Left ventricle myocardium inferior (tissue), 1 donor: ENCODE results near the gene C3orf70. TPM values are rescaled to one million over a fixed set of nuclear protein-coding genes. Genes with fewer than 3 reads are reported as not detected.

Source experiments
- DNase-seq: peaks from one replicate; pipeline ENCODE4 v3.0.0-alpha.2; 2020
- H3K27ac ChIP-seq: fragments of 200-600 bp; replicated peaks from 2 replicates; pipeline ENCODE4 v1.8.0; 2021
- H3K27me3 ChIP-seq: fragments of 200-600 bp; 2 replicates; pipeline ENCODE4 v1.8.0; 2021; ENCODE audit warnings: low read depth
- H3K36me3 ChIP-seq: fragments of 200-600 bp; 2 replicates; pipeline ENCODE4 v1.8.0; 2021
- H3K4me1 ChIP-seq: fragments of 200-600 bp; 2 replicates; pipeline ENCODE4 v1.8.0; 2021
- H3K4me3 ChIP-seq: fragments of 200-600 bp; 2 replicates; pipeline ENCODE4 v1.8.0; 2021; ENCODE audit warnings: mild to moderate bottlenecking, moderate library complexity
- H3K9me3 ChIP-seq: fragments of 200-600 bp; replicated peaks from 2 replicates; pipeline ENCODE4 v1.8.0; 2021
- CTCF ChIP-seq: fragments of 200-600 bp; IDR thresholded peaks from 2 replicates; pipeline ENCODE4 v1.8.0; 2021; ENCODE audit warnings: antibody characterized with exemption, mild to moderate bottlenecking, borderline replicate concordance
- intact Hi-C: fragments of 100-400 bp; cut with micrococcal nuclease; formaldehyde crosslinking; loops from one replicate; pipeline ENCODE4 v1.11.0; 2022
- total RNA-seq: library from RNA; stranded (reverse); fragmentation: NEBNext Ultra II Directional; extraction: Animal tissue kit (Norgen Biotek cat#: 25700); gene quantifications from one replicate; pipeline ENCODE4 v1.2.1, GENCODE V29; 2021
- donor health status: DM: no; HTN: yes; CAD: no; lungs with severe emphysema.

Gene C3orf70
- total RNA-seq, 1 donor from 2014 or later: 1.4 TPM

GRCh38 chr3:185040425-185040824, 112.4 kb downstream of the C3orf70 start:
- Histone ChIP-seq H3K36me3 (peaks cover 17% of the 10 kb centered on the region), H3K9me3 (peaks cover 22% of the 10 kb centered on the region), H3K4me1 (peaks cover 31% of the 10 kb centered on the region), H3K27me3 (no peaks in the 10 kb centered on the region), H3K27ac (no peak overlapping the region), H3K4me3 (no peak overlapping the region)
- DNase-seq: no peak
- intact Hi-C loops: no loop called here
- TF ChIP-seq CTCF: no peak

GRCh38 chr3:185037801-185038200, 115.1 kb downstream of the C3orf70 start:
- no peaks in the 10 kb centered on the region for H3K27me3 ChIP-seq
- TF ChIP-seq CTCF: no peak
- H3K27ac ChIP-seq: no peak overlapping the region
- H3K4me1 ChIP-seq: peaks cover 17% of the 10 kb centered on the region
- no peak for DNase-seq
- peaks cover 22% of the 10 kb centered on the region for H3K9me3 ChIP-seq
- intact Hi-C loops: no loop called here
- no peak overlapping the region for H3K4me3 ChIP-seq
- H3K36me3 ChIP-seq: peaks cover 23% of the 10 kb centered on the region

- peaks cover 30% of the 10 kb centered on the region for H3K36me3 ChIP-seq
- intact Hi-C loops: no loop called here
These were observed 121.9 kb downstream of the C3orf70 start for GRCh38 chr3:185030951-185031350.

GRCh38 chr3:185030399-185030798, 122.5 kb downstream of the C3orf70 start:
- intact Hi-C loops: no loop called here
- no peaks in the 10 kb centered on the region for H3K9me3 ChIP-seq
- no peak overlapping the region for H3K27ac ChIP-seq
- peaks cover 33% of the 10 kb centered on the region for H3K36me3 ChIP-seq
- no peak for TF ChIP-seq CTCF
- no peaks in the 10 kb centered on the region for H3K27me3 ChIP-seq
- DNase-seq: no peak
- no peaks in the 10 kb centered on the region for H3K4me1 ChIP-seq
- no peak overlapping the region for H3K4me3 ChIP-seq

More at GRCh38 chr3:185030951-185031350, 121.9 kb downstream of the C3orf70 start:
- Histone ChIP-seq H3K27ac (no peak overlapping the region), H3K27me3 (no peaks in the 10 kb centered on the region), H3K4me1 (no peaks in the 10 kb centered on the region), H3K4me3 (no peak overlapping the region), H3K9me3 (peaks cover 5% of the 10 kb centered on the region)
- no peak for DNase-seq
- no peak for TF ChIP-seq CTCF

GRCh38 chr3:185029086-185029485, 123.8 kb downstream of the C3orf70 start:
- Histone ChIP-seq H3K27ac (no peak overlapping the region), H3K9me3 (no peaks in the 10 kb centered on the region), H3K27me3 (no peaks in the 10 kb centered on the region), H3K36me3 (peaks cover 37% of the 10 kb centered on the region), H3K4me1 (peaks cover 12% of the 10 kb centered on the region), H3K4me3 (no peak overlapping the region)
- TF ChIP-seq CTCF: no peak
- DNase-seq: no peak
- intact Hi-C loops: no loop called here

GRCh38 chr3:185028121-185028520, 124.7 kb downstream of the C3orf70 start:
- Histone ChIP-seq H3K4me1 (peaks cover 13% of the 10 kb centered on the region), H3K4me3 (no peak overlapping the region), H3K9me3 (no peaks in the 10 kb centered on the region), H3K36me3 (peaks cover 31% of the 10 kb centered on the region), H3K27me3 (no peaks in the 10 kb centered on the region), H3K27ac (no peak overlapping the region)
- TF ChIP-seq CTCF: no peak
- intact Hi-C loops: no loop called here
- DNase-seq: no peak
